NCI-H345 (cell line): ENCODE measurements around the gene ETNPPL.
"Not testable (repeated sequence)": the region's sequence is repeated elsewhere in the genome, so short reads cannot be mapped to it uniquely, and the experiment has no call there.

Experiments
- DNase-seq: peaks from one replicate; lab custom pipeline; 2025; lab: John Stamatoyannopoulos, UW

Gene ETNPPL

DNA sequence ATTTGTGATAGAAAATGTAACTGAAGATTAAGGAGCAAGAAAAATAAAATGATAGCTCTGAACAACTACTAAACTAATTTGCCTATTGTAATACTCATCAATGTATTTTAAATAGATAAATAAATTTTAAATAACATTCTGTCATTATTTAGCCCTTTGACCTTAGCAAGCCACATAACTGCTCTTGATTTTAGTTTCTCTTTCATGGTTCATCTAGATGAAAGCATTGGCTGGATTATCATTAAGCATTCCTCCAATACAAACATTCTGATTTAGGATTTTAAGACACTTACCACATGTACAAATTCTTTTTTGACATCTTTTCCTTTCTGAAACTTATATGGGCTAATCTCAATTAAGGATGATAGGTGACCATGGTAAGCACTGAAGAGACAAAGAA, 8.5 kb downstream of the ETNPPL start:
- DNase-seq = no peak

DNA sequence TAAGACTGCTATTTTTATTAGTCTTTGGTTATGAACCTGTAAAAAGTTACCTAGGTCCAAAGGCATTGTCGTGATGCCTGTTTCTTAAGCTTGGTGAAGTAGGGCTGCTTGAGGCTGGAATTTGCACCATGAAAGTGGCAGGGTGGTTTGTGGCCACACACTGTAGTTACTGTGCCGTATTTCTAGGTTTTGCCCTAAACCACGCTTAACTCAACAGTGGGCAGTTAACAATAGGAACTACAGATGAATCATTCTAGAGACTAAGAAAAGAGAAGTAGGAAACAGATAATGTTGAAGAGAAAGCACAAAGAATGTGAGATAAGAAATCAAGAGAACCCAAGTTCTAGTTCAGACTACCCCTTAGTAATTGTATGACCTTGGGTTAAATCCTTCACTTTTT, 11.5 kb downstream of the ETNPPL start:
- no peak for DNase-seq

GRCh38 chr4:108749119-108749518, 13.7 kb downstream of the ETNPPL start:
- DNase-seq = no peak

DNA sequence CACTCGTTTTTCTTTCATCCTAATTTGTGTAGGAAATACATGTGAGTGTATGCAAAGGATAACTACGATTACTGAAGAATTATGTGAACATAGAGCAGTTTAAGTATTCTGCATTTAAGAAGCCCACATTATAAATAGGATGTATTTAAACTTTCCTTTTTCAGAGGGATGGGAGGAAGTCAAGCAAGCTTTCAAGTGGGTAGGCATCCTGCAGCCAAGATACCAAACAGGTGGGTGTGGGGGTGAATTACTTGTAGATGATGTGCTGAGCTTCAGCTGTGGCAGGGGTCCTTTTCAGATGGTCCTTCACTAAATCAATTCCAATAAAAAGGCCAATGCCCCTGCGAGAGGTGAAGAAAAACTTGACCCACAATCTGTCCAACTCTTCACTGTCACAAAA, 16.3 kb downstream of the ETNPPL start:
- no peak for DNase-seq

DNA sequence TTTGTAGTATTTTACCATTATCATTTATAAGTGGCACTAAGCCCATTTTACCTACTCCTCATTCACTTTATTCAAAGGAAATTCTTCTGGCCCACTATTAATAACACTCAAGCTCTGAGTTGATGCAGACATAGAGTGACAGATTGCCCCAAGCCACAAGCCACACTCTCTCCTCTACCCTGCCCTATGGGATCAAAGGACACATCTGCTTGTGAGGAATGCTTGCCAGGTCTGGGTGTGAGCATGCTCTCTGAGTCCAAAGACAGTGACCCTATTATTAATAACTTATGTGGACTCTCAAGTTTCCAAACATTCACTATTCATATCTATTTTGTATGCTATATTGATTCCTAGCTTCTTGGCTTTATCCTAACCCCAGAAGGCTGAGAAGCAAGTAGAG, 18.5 kb downstream of the ETNPPL start:
- DNase-seq = no peak

DNA sequence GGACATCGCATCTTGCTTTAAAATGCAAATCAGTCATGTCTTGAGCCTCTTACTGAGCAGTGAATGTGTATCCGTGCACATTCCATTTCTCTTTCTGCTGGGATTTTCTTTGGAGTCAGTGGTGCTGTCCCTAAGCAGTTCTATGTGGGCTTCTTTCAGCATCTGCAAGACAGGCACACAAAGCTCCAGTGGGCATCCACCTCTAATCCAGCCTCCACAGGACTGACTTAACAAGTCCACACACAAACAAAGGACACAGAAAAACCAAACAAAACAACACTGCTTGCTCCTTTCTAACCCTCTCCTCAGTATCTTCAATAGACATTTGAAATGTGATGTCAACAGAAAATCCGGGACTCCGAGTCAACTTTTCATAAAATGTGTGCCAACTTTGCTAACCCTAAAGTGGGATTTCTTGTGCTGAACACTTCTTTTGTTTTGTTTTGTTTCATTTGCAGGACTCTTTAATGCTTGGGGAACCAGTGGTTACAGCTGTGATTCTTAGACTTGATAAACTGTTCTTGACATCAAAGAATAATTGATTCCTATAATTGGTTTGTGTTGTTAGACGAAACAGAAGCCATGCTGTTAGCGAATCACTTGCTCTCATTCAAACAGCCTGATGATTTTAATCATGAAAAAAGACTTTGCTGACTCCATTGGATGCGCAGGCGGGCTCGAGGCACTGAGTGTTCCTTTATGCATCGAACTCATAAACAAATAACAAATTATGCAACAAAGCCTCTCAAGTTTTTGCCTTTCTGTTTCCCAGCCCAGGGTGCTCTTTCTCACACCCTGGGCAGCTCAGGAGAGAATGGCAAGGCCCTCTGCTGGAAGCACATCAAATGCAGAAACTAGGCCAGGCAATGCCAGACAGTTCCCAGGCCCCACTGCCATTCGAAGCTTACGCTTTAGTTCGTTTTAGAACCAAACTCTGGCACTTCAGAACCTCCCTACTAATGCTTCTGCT, 20.1 kb downstream of the ETNPPL start:
- no peak for DNase-seq

DNA sequence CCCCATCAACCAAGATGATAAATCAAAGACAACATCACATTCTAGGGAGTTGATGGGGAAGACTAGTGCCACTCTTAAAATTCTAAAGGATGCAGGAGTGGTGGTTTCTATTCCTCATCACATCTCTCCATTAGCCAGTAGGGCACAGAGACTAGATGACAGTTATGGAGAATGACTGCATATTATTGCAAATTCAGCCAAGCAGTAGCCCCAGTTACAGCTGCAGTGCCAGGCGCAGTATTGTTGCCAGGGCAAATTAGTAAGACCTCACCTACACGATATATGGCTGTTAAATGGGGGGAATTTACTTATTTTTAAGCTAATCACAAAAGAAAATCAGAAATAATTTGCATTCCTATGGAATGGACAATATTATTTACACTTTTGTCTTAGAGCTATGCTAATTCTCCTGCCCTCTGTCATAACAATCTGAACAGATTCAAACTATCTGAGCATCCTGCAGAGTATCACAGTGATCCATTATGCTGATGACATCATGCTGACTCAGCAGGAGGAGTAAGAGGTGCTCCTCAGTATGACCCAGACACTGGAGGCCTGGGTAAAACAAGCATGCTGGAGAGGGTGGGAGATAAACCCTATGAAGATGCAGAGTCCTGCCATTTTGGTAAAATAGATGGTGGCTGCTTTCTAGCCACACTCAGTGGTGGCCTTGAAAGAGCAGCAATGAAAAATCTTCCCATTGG, 24.7 kb downstream of the ETNPPL start:
- DNase-seq = no peak

DNA sequence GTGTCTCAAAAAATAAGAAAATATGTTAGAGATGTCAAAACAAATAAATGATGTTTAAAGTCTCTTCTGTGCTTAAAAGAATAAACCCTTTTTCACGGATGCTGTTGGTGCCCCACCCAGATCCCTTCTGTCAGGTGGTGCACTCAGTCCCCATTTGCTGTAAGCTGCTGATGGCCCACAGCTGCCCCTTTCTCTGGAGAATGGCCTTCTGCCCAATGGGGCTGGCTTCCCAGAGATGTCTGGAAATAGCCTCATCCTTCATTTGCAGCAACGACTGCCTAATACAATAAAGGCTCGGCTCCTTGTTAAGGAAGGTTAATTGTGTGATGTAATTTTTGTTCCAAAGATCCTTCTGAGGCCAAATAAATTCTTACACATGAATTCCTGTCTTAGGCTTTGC, 31.8 kb downstream of the ETNPPL start:
- DNase-seq = no peak

DNA sequence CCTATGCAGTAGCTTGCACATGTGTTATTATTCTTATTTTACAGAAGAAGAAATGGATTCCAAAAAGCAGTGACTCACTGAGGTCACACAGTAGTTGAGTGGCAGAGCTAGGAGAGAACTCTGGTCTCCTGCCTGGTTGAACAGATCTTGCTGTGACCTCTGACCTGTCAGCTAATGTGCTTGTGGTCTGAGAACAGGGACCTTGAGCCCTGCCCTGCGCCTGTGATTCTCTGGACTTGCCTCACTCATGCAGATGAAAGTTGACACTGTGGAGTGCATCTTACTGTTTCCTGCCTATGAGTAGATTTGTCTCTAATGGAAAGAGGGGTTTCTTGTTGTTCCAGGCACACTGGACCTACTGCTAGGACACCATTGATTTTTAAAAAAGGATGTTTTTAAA, 32.3 kb downstream of the ETNPPL start:
- DNase-seq = no peak

DNA sequence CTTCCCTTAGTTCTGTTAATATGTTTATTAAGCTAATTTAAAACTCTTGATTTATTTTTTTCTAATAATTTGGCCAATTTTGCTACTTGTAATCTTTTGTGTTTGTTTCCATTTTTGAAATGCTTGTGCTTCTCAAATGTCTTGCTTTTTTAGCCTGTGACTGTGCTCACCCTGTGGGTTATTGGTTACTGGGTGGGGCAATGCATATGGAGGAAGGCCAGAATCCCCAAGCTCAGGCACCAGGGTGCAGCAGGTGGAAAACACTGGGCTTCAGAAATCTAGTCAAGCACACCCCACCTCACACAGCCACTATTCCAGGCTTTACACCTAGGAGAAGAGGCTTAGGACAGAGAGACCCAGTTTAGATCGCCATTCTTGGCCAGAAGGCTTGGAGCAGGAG, 33.1 kb downstream of the ETNPPL start:
- no peak for DNase-seq

GRCh38 chr4:108725457-108725856, 37.4 kb downstream of the ETNPPL start:
- DNase-seq = no peak

- DNase-seq = no peak
Observed at GRCh38 chr4:108717386-108717785, 45.5 kb downstream of the ETNPPL start.

- no peak for DNase-seq
Observed at GRCh38 chr4:108716340-108716739, 46.5 kb downstream of the ETNPPL start.

- DNase-seq = no peak
Observed at GRCh38 chr4:108714880-108715279, 48.0 kb downstream of the ETNPPL start.

DNA sequence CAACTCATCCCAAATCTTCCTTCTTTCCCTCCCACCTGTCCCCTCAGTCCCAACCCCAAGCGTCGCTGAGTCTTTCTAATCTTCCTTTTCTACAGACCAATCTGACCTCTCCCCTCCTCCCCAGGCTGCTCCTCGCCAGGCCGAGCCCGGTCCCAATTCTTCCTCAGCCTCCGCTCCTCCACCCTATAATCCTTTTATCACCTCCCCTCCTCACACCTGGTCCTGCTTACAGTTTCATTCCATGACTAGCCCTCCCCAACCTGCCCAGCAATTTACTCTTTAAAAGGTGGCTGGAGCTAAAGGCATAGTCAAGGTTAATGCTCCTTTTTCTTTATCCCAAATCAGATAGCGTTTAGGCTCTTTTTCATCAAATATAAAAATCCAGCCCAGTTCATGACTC, 52.3 kb downstream of the ETNPPL start:
- not testable (repeated sequence) for DNase-seq

DNA sequence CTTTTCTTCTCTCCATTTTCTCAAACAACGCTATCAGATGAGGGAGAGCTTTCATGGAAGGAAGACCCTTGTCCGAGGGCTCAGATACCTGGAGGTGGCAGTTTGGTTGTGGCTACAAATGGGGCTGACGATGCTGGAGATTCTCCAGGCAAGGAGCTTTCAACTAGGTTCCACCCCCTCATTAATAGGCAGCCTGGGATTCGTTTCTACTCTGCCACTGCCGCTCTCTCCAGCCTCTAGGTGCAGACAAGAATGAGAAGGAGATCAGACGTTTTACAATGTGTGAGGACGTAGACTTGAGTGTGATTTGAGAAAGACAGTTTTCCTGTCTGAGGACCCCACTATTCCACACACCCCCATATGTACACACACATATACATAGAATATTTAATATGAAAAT, 53.1 kb downstream of the ETNPPL start:
- DNase-seq = no peak

- DNase-seq = no peak
Observed at GRCh38 chr4:108709234-108709633, 53.6 kb downstream of the ETNPPL start.

- DNase-seq = no peak
Observed at GRCh38 chr4:108706289-108706688, 56.6 kb downstream of the ETNPPL start.

- DNase-seq = no peak
Observed at GRCh38 chr4:108703966-108704365, 58.9 kb downstream of the ETNPPL start.

GRCh38 chr4:108703370-108703769, 59.5 kb downstream of the ETNPPL start:
- DNase-seq = no peak

DNA sequence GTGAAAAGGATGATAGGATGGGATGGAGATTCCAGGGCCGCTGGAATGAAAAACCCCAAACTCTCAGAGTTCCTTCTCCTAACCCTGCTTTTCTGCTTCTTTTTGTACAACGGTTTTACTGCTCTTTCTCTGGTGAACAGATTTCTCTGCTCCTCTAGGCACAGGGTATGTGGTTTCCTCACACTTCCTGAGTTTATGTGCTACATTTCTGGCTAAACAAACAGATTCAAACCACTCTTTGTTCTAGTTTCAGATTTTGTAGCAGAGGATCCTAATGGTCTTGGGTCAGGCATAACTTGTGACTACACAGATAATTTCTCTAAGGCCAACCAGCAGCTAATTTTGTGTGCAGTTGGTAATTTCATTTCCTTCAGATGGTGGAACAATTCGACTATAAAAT, 59.9 kb downstream of the ETNPPL start:
- DNase-seq = no peak

DNA sequence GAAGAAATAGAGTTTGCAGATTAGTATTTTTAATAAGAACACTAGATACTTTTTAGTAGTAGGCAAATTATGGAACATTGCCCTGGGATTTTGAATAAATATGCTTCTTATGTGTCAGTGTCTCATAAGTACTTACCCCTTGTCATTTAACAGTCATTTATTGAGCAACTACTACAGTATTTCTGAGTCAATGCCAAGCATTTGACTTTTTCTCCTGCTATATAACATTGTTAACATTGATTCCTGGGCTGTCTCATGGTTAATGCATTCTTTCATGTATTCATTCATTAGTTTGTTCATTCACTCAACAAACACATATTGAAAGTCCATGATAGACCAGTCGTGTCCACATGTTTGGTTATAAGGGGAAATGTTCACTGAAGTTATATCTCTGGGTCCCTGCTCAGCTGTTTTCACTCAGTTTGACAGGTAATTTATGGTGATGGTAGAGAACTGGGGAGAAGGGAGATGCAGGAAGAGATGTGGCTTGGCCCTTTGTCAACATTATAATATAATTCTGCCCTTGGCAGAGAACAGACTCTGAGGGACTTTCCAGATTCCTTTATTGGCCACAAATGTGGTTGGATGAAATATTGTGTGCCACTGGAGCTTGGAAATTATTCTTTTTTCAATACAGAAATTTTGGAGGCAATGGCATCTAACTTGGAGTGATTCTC, 62.6 kb downstream of the ETNPPL start:
- no peak for DNase-seq

GRCh38 chr4:108696160-108696559, 66.7 kb downstream of the ETNPPL start:
- no peak for DNase-seq
